ENCODE measurements around the gene QSER1. TPM values are rescaled to one million over a fixed set of nuclear protein-coding genes. Genes with fewer than 3 reads are reported as not detected.
"Not testable (repeated sequence)": the region's sequence is repeated elsewhere in the genome, so short reads cannot be mapped to it uniquely, and the experiment has no call there.

Gene QSER1
- total RNA-seq, 2 donors from 2014 or later: 27.7 to 36.1 TPM

DNA sequence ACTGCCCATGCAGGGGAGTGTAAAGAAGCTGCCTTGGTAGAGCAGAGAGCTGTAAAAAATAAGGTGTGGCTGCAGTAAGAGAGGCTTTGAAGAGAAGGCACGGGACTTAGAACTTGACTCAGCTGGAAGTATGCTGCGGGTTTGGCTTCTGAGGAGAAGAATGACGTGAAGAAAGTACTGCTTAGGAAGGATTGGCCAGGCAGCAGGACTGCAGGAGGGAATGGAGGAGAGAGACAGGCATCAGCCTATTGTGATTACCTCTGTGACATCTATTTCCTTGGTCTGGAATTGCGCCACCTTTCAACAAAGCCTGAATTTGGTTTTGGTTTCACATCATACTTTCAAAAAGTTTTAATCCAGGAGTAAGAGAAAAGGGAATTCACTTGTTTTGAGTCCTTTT lies 40.4 kb upstream of the QSER1 start:
- Histone ChIP-seq H3K27me3 (no peaks in the 10 kb centered on the region), H3K4me1 (no peaks in the 10 kb centered on the region), H3K36me3 (replicated peaks in 1 of 2; ENCODE audit: insufficient read depth in 1 of 2, low read depth in 2 of 2) (no peaks in the 10 kb centered on the region), H3K9me3 (no peaks in the 10 kb centered on the region), H3K27ac (no peak overlapping the region), H3K4me3 (no peak overlapping the region)
- DNase-seq (no peak), ATAC-seq (no peak)
- 70 to 85% methylated on average over 4 of the region's 4 CpGs for WGBS, 2 donors
- intact Hi-C loops (cut with DNase I): no loop called here
- TF ChIP-seq POLR2A (IDR thresholded peaks at IDR 0.05) (no peak), CTCF (IDR thresholded peaks at IDR 0.05) (no peak)

DNA sequence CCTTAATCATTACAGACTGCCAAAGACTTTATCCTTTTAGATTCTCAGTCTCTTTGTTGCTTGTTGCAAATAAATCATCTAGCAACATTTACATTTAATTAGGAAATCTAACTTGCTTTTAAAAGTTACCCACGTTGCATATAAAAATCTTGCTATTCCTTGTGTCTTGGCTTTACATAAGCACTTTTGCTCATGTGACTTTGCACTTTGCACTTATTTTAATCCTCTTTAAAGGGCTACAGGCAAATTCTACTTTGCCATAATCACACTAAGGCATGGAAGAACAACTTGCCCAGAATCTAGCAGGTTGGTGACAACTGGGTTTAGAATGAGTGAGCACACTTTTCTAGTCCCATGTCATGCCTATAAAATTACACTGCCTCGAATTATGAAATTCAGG lies 37.0 kb upstream of the QSER1 start:
- Histone ChIP-seq H3K27me3 (no peaks in the 10 kb centered on the region), H3K9me3 (no peaks in the 10 kb centered on the region), H3K4me1 (no peaks in the 10 kb centered on the region), H3K36me3 (replicated peaks in 1 of 2; ENCODE audit: insufficient read depth in 1 of 2, low read depth in 2 of 2) (no peaks in the 10 kb centered on the region), H3K27ac (no peak overlapping the region), H3K4me3 (no peak overlapping the region)
- DNase-seq (no peak), ATAC-seq (no peak)
- WGBS, 2 donors: 57 to 62% methylated on average over 2 of the region's 2 CpGs
- no peak for TF ChIP-seq CTCF (IDR thresholded peaks at IDR 0.05)
- TF ChIP-seq POLR2A (IDR thresholded peaks at IDR 0.05): no peak
- intact Hi-C loops (cut with DNase I): no loop called here

- H3K36me3 ChIP-seq (replicated peaks in 1 of 2; ENCODE audit: insufficient read depth in 1 of 2, low read depth in 2 of 2): no peaks in the 10 kb centered on the region
- no peaks in the 10 kb centered on the region for H3K4me1 ChIP-seq
- 75 to 79% methylated on average over 1 of the region's 1 CpG for WGBS, 2 donors
- H3K9me3 ChIP-seq: no peaks in the 10 kb centered on the region
- DNase-seq: no peak
- no peak overlapping the region for H3K27ac ChIP-seq
- TF ChIP-seq POLR2A (IDR thresholded peaks at IDR 0.05) (no peak), CTCF (IDR thresholded peaks at IDR 0.05) (no peak)
- intact Hi-C loops (cut with DNase I): no loop called here
- H3K4me3 ChIP-seq: no peak overlapping the region
- no peaks in the 10 kb centered on the region for H3K27me3 ChIP-seq
- no peak for ATAC-seq
Measured at GRCh38 chr11:32858731-32859130, 33.9 kb upstream of the QSER1 start.

GRCh38 chr11:32861850-32862577 lies 30.6 kb upstream of the QSER1 start:
- Histone ChIP-seq H3K27me3 (no peaks in the 10 kb centered on the region), H3K9me3 (no peaks in the 10 kb centered on the region), H3K4me3 (no peak overlapping the region), H3K36me3 (replicated peaks in 1 of 2; ENCODE audit: insufficient read depth in 1 of 2, low read depth in 2 of 2) (no peaks in the 10 kb centered on the region), H3K27ac (no peak overlapping the region), H3K4me1 (no peaks in the 10 kb centered on the region)
- WGBS, 2 donors: 59 to 63% methylated on average over 3 of the region's 3 CpGs
- ATAC-seq (no peak), DNase-seq (no peak)
- intact Hi-C loops (cut with DNase I): no loop called here
- TF ChIP-seq CTCF (IDR thresholded peaks at IDR 0.05): no peak

DNA sequence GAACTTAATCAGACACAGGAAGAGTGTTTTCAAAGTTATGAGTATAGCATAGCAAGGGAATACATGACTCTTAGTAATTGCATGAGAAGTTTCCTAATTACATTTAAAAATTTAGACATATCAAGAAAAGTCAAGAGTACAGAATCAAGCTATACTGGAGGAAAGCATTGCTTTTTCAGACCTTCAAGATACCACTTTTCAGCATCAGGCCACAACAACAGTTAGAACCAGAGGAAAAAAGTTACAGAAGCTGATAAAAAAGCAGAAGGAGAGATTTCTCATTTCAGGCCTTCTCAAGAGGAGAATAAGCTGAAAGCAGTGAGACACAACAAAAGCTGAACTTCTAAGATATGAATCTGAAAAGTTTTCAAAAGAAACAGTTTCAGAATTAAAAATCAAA lies 28.1 kb upstream of the QSER1 start:
- Histone ChIP-seq H3K4me1 (no peaks in the 10 kb centered on the region), H3K4me3 (no peak overlapping the region), H3K36me3 (replicated peaks in 1 of 2; ENCODE audit: insufficient read depth in 1 of 2, low read depth in 2 of 2) (no peaks in the 10 kb centered on the region), H3K27ac (no peak overlapping the region), H3K27me3 (no peaks in the 10 kb centered on the region), H3K9me3 (no peaks in the 10 kb centered on the region)
- DNase-seq: no peak
- intact Hi-C loops (cut with DNase I): no loop called here
- no peak for TF ChIP-seq CTCF (IDR thresholded peaks at IDR 0.05)
- TF ChIP-seq POLR2A (IDR thresholded peaks at IDR 0.05): no peak
- ATAC-seq: no peak

GRCh38 chr11:32868752-32869151 lies 23.9 kb upstream of the QSER1 start:
- H3K9me3 ChIP-seq; H3K36me3 ChIP-seq (replicated peaks in 1 of 2; ENCODE audit: insufficient read depth in 1 of 2, low read depth in 2 of 2); H3K27ac ChIP-seq; intact Hi-C loops (cut with DNase I); H3K4me3 ChIP-seq; H3K4me1 ChIP-seq; DNase-seq; ATAC-seq; H3K27me3 ChIP-seq: not testable (repeated sequence)
- 61 to 79% methylated on average over 4 of the region's 4 CpGs for WGBS, 2 donors

All from body of pancreas (tissue), 4 donors.